ENCODE measurements around the gene BNIP5.

DNA sequence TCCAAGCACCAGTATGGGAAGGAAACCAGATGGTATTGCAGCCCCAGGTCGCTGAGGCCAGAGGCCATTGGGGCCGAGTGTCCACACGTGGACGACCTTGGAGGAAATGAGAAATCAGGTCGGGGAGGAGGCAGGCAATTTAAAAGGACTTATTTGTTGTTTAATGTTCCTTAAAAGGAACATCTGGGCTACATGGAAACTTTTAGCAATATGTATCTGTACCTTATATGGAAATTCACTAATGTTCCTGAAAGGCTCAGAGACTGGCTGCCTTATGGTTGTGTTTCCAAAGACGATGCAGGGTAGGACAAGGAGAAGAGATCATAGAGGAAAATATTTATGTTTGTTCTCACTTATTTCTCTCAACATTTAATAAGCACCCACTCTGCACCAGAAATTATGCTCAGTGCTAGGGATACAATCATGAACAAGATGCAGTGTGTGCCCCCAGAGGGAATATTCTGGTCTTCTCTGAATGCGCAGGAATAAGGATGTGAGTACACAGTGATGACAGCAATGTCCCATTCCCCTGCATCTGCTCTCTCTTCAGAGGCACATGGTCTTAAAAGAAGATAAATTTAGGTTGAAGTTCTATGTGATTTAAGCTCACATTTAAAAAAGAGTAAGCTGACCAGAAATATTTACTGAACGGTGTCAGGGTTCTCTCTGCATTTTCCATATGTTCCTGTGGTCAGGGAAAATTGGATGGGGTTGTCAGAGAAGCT lies 3.4 kb downstream of the BNIP5 start:
- TF ChIP-seq, protein P1, sequence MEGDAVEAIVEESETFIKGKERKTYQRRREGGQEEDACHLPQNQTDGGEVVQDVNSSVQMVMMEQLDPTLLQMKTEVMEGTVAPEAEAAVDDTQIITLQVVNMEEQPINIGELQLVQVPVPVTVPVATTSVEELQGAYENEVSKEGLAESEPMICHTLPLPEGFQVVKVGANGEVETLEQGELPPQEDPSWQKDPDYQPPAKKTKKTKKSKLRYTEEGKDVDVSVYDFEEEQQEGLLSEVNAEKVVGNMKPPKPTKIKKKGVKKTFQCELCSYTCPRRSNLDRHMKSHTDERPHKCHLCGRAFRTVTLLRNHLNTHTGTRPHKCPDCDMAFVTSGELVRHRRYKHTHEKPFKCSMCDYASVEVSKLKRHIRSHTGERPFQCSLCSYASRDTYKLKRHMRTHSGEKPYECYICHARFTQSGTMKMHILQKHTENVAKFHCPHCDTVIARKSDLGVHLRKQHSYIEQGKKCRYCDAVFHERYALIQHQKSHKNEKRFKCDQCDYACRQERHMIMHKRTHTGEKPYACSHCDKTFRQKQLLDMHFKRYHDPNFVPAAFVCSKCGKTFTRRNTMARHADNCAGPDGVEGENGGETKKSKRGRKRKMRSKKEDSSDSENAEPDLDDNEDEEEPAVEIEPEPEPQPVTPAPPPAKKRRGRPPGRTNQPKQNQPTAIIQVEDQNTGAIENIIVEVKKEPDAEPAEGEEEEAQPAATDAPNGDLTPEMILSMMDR (IDR thresholded peaks at IDR 0.05): no peak
- TF ChIP-seq POLR2A (IDR thresholded peaks at IDR 0.05): no peak
